SK-N-MC (cell line): ENCODE measurements around the gene NDUFB5.

Experiments
- FOXP2 ChIP-seq: optimal IDR thresholded peaks from 2 replicates; pipeline ENCODE3; 2011; ENCODE audit warnings: mild to moderate bottlenecking, moderate library complexity; ENCODE audit not compliant: insufficient read depth; ENCODE audit errors: extremely low read length, control extremely low read depth
- POLR2AphosphoS5 ChIP-seq: IDR thresholded peaks from 2 replicates; pipeline ENCODE4 v1.6.1; 2012; ENCODE audit warnings: mild to moderate bottlenecking, low read depth, low read length, borderline replicate concordance

- no peak for TF ChIP-seq POLR2AphosphoS5
- no peak for TF ChIP-seq FOXP2
Measured at GRCh38 chr3:179565496-179565895, 39.1 kb upstream of the NDUFB5 start.
